HEK293 (cell line): ENCODE results near the gene SAG.
A peak's percentile ranks its signal among the peaks of the same experiment; 100 is the strongest.

Experiments used
- FEZF1 ChIP-seq: fragments of 450-650 bp; formaldehyde crosslinking; IDR thresholded peaks from 2 replicates; pipeline ENCODE4 v1.5.1; 2016; ENCODE audit warnings: missing biosample characterization, missing genetic modification characterization
- GLI4 ChIP-seq: fragments of 450-650 bp; formaldehyde crosslinking; IDR thresholded peaks from 2 replicates; pipeline ENCODE4 v1.5.1; 2016; ENCODE audit warnings: missing biosample characterization, missing genetic modification characterization
- MZF1 ChIP-seq: fragments of 450-650 bp; formaldehyde crosslinking; IDR thresholded peaks from 2 replicates; pipeline ENCODE4 v1.5.1; 2017; ENCODE audit warnings: missing biosample characterization, missing genetic modification characterization, borderline replicate concordance
- OVOL3 ChIP-seq: fragments of 450-650 bp; formaldehyde crosslinking; IDR thresholded peaks from 2 replicates; pipeline ENCODE4 v1.5.1; 2016; ENCODE audit warnings: missing biosample characterization, missing genetic modification characterization
- ZNF112 ChIP-seq: fragments of 450-650 bp; formaldehyde crosslinking; IDR thresholded peaks from 2 replicates; pipeline ENCODE4 v1.5.0; 2017; ENCODE audit warnings: missing biosample characterization, missing genetic modification characterization
- ZNF274 ChIP-seq, 2 experiments: fragments of 200-500 bp in 1 of 2; fragments of 450-650 bp in 1 of 2; sonication (Bioruptor generic) in 1 of 2; formaldehyde crosslinking in 1 of 2; IDR thresholded peaks; 2 replicates each; pipeline versions ENCODE4 v1.5.1 to v1.6.1; 2014 to 2016; ENCODE audit warnings: borderline replicate concordance in 1 of 2, inconsistent platforms in 1 of 2, low read length in 1 of 2, missing biosample characterization in 1 of 2, missing genetic modification characterization in 1 of 2
- ZNF529 ChIP-seq: fragments of 450-650 bp; formaldehyde crosslinking; IDR thresholded peaks from 2 replicates; pipeline ENCODE4 v1.5.1; 2017; ENCODE audit warnings: missing genetic modification characterization, missing biosample characterization; ENCODE audit not compliant: insufficient replicate concordance
- ZNF561 ChIP-seq: fragments of 450-650 bp; IDR thresholded peaks from 2 replicates; pipeline ENCODE4 v1.5.1; 2018; ENCODE audit warnings: missing biosample characterization, missing genetic modification characterization, borderline replicate concordance
- ZNF830 ChIP-seq: fragments of 450-650 bp; IDR thresholded peaks from 2 replicates; pipeline ENCODE4 v1.5.0; 2018; ENCODE audit warnings: missing biosample characterization, missing genetic modification characterization, low read depth, mild to moderate bottlenecking, moderate library complexity
- ZNF837 ChIP-seq: fragments of 450-650 bp; formaldehyde crosslinking; IDR thresholded peaks from 2 replicates; pipeline ENCODE4 v1.5.1; 2016; ENCODE audit warnings: missing biosample characterization, missing genetic modification characterization
- TF ChIP-seq, protein P1 (sequence below): fragments of 450-650 bp; formaldehyde crosslinking; IDR thresholded peaks from 2 replicates; pipeline ENCODE4 v1.5.1; 2016; ENCODE audit warnings: missing biosample characterization, missing genetic modification characterization
- TF ChIP-seq, protein P2 (sequence below): fragments of 450-650 bp; formaldehyde crosslinking; IDR thresholded peaks from 2 replicates; pipeline ENCODE4 v1.5.1; 2016; ENCODE audit warnings: missing biosample characterization, missing genetic modification characterization
- TF ChIP-seq, protein P3 (sequence below): fragments of 450-650 bp; formaldehyde crosslinking; IDR thresholded peaks from 2 replicates; pipeline ENCODE4 v1.5.0; 2017; ENCODE audit warnings: missing biosample characterization, missing genetic modification characterization, borderline replicate concordance
- TF ChIP-seq, protein P4 (sequence below): fragments of 450-650 bp; formaldehyde crosslinking; IDR thresholded peaks from 2 replicates; pipeline ENCODE4 v1.5.1; 2016; ENCODE audit warnings: missing biosample characterization, missing genetic modification characterization, borderline replicate concordance
- TF ChIP-seq, protein P5 (sequence below): fragments of 450-650 bp; formaldehyde crosslinking; IDR thresholded peaks from 2 replicates; pipeline ENCODE4 v1.5.1; 2016; ENCODE audit warnings: missing biosample characterization, missing genetic modification characterization
- TF ChIP-seq, protein P6 (sequence below): fragments of 450-650 bp; formaldehyde crosslinking; IDR thresholded peaks from 2 replicates; pipeline ENCODE4 v1.5.1; 2017; ENCODE audit warnings: missing biosample characterization, missing genetic modification characterization
- TF ChIP-seq, protein P7 (sequence below): fragments of 450-650 bp; formaldehyde crosslinking; IDR thresholded peaks from 2 replicates; pipeline ENCODE4 v1.5.1; 2017; ENCODE audit warnings: missing biosample characterization, mild to moderate bottlenecking, missing genetic modification characterization, moderate library complexity
- TF ChIP-seq, protein P8 (sequence below): IDR thresholded peaks from 2 replicates; pipeline ENCODE4 v1.6.1; 2011; ENCODE audit warnings: mild to moderate bottlenecking, low read depth, low read length, borderline replicate concordance

SAG gene

DNA sequence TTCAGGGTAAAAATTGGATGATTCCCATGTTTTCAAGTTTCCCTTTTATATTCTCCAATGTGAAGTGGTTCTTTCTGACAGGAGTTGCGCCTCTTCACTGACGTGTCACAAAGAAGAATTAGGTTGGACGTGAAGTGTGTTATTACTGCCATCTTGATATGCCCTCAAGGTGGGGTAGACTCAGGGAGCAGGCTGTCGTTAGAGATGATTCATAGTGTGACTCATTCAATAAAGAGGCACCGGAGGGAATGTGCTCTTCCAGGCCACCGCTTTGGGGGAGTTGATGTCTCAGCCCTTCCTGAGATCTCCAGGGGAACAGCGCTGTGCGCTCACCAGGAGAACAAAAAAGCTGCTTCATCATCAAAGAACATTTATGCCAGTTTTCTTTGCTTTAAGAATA lies 43.1 kb downstream of the SAG start (continued):
- TF ChIP-seq, protein P1, sequence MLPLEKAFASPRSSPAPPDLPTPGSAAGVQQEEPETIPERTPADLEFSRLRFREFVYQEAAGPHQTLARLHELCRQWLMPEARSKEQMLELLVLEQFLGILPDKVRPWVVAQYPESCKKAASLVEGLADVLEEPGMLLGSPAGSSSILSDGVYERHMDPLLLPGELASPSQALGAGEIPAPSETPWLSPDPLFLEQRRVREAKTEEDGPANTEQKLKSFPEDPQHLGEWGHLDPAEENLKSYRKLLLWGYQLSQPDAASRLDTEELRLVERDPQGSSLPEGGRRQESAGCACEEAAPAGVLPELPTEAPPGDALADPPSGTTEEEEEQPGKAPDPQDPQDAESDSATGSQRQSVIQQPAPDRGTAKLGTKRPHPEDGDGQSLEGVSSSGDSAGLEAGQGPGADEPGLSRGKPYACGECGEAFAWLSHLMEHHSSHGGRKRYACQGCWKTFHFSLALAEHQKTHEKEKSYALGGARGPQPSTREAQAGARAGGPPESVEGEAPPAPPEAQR (tag by site-specific recombination): no peak
- TF ChIP-seq ZNF837 (tag by site-specific recombination) (no peak), ZNF274 (IDR thresholded peaks at IDR 0.05; ENCODE audit: low read length) (no peak), ZNF274 (tag by site-specific recombination; IDR thresholded peaks at IDR 0.05; ENCODE audit: borderline replicate concordance) (no peak), FEZF1 (tag by site-specific recombination) (peak; percentile 87), ZNF529 (no peak), ZNF830 (tag by site-specific recombination) (no peak), GLI4 (tag by site-specific recombination) (no peak), ZNF112 (tag by site-specific recombination) (no peak), ZNF561 (tag by site-specific recombination) (no peak), MZF1 (tag by site-specific recombination) (peak; percentile 79), OVOL3 (no peak)
- TF ChIP-seq, protein P2, sequence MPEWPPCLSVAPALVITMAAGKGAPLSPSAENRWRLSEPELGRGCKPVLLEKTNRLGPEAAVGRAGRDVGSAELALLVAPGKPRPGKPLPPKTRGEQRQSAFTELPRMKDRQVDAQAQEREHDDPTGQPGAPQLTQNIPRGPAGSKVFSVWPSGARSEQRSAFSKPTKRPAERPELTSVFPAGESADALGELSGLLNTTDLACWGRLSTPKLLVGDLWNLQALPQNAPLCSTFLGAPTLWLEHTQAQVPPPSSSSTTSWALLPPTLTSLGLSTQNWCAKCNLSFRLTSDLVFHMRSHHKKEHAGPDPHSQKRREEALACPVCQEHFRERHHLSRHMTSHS: no peak
- TF ChIP-seq, protein P3, sequence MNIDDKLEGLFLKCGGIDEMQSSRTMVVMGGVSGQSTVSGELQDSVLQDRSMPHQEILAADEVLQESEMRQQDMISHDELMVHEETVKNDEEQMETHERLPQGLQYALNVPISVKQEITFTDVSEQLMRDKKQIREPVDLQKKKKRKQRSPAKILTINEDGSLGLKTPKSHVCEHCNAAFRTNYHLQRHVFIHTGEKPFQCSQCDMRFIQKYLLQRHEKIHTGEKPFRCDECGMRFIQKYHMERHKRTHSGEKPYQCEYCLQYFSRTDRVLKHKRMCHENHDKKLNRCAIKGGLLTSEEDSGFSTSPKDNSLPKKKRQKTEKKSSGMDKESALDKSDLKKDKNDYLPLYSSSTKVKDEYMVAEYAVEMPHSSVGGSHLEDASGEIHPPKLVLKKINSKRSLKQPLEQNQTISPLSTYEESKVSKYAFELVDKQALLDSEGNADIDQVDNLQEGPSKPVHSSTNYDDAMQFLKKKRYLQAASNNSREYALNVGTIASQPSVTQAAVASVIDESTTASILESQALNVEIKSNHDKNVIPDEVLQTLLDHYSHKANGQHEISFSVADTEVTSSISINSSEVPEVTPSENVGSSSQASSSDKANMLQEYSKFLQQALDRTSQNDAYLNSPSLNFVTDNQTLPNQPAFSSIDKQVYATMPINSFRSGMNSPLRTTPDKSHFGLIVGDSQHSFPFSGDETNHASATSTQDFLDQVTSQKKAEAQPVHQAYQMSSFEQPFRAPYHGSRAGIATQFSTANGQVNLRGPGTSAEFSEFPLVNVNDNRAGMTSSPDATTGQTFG: no peak
- TF ChIP-seq, protein P4, sequence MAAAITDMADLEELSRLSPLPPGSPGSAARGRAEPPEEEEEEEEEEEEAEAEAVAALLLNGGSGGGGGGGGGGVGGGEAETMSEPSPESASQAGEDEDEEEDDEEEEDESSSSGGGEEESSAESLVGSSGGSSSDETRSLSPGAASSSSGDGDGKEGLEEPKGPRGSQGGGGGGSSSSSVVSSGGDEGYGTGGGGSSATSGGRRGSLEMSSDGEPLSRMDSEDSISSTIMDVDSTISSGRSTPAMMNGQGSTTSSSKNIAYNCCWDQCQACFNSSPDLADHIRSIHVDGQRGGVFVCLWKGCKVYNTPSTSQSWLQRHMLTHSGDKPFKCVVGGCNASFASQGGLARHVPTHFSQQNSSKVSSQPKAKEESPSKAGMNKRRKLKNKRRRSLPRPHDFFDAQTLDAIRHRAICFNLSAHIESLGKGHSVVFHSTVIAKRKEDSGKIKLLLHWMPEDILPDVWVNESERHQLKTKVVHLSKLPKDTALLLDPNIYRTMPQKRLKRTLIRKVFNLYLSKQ: no peak
- TF ChIP-seq, protein P5, sequence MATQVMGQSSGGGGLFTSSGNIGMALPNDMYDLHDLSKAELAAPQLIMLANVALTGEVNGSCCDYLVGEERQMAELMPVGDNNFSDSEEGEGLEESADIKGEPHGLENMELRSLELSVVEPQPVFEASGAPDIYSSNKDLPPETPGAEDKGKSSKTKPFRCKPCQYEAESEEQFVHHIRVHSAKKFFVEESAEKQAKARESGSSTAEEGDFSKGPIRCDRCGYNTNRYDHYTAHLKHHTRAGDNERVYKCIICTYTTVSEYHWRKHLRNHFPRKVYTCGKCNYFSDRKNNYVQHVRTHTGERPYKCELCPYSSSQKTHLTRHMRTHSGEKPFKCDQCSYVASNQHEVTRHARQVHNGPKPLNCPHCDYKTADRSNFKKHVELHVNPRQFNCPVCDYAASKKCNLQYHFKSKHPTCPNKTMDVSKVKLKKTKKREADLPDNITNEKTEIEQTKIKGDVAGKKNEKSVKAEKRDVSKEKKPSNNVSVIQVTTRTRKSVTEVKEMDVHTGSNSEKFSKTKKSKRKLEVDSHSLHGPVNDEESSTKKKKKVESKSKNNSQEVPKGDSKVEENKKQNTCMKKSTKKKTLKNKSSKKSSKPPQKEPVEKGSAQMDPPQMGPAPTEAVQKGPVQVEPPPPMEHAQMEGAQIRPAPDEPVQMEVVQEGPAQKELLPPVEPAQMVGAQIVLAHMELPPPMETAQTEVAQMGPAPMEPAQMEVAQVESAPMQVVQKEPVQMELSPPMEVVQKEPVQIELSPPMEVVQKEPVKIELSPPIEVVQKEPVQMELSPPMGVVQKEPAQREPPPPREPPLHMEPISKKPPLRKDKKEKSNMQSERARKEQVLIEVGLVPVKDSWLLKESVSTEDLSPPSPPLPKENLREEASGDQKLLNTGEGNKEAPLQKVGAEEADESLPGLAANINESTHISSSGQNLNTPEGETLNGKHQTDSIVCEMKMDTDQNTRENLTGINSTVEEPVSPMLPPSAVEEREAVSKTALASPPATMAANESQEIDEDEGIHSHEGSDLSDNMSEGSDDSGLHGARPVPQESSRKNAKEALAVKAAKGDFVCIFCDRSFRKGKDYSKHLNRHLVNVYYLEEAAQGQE (tag by site-specific recombination): no peak
- TF ChIP-seq, protein P6, sequence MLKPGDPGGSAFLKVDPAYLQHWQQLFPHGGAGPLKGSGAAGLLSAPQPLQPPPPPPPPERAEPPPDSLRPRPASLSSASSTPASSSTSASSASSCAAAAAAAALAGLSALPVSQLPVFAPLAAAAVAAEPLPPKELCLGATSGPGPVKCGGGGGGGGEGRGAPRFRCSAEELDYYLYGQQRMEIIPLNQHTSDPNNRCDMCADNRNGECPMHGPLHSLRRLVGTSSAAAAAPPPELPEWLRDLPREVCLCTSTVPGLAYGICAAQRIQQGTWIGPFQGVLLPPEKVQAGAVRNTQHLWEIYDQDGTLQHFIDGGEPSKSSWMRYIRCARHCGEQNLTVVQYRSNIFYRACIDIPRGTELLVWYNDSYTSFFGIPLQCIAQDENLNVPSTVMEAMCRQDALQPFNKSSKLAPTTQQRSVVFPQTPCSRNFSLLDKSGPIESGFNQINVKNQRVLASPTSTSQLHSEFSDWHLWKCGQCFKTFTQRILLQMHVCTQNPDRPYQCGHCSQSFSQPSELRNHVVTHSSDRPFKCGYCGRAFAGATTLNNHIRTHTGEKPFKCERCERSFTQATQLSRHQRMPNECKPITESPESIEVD (tag by site-specific recombination): no peak
- TF ChIP-seq, protein P7, sequence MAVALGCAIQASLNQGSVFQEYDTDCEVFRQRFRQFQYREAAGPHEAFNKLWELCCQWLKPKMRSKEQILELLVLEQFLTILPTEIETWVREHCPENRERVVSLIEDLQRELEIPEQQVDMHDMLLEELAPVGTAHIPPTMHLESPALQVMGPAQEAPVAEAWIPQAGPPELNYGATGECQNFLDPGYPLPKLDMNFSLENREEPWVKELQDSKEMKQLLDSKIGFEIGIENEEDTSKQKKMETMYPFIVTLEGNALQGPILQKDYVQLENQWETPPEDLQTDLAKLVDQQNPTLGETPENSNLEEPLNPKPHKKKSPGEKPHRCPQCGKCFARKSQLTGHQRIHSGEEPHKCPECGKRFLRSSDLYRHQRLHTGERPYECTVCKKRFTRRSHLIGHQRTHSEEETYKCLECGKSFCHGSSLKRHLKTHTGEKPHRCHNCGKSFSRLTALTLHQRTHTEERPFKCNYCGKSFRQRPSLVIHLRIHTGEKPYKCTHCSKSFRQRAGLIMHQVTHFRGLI (tag by site-specific recombination): no peak
- TF ChIP-seq, protein P8, sequence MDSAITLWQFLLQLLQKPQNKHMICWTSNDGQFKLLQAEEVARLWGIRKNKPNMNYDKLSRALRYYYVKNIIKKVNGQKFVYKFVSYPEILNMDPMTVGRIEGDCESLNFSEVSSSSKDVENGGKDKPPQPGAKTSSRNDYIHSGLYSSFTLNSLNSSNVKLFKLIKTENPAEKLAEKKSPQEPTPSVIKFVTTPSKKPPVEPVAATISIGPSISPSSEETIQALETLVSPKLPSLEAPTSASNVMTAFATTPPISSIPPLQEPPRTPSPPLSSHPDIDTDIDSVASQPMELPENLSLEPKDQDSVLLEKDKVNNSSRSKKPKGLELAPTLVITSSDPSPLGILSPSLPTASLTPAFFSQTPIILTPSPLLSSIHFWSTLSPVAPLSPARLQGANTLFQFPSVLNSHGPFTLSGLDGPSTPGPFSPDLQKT: no peak
